Right kidney (tissue), 1 donor: ENCODE measurements around the gene USP28.
"Not testable (repeated sequence)": the region's sequence is repeated elsewhere in the genome, so short reads cannot be mapped to it uniquely, and the experiment has no call there.

ENCODE experiments used
- DNase-seq: peaks from one replicate; pipeline ENCODE4 v3.0.0-alpha.2; 2016

Gene USP28

GRCh38 chr11:113773092-113773415 is 102.3 kb downstream of the USP28 start:
- no peak for DNase-seq

- DNase-seq = no peak
Measured at GRCh38 chr11:113771964-113772363, 103.4 kb downstream of the USP28 start.

GRCh38 chr11:113764527-113765219 is 110.7 kb downstream of the USP28 start:
- DNase-seq = no peak

GRCh38 chr11:113763040-113763439 is 112.3 kb downstream of the USP28 start:
- DNase-seq = not testable (repeated sequence)

GRCh38 chr11:113760241-113760640 is 115.1 kb downstream of the USP28 start:
- DNase-seq = no peak

GRCh38 chr11:113752932-113753331 is 122.4 kb downstream of the USP28 start:
- no peak for DNase-seq
